IMR-90 (cell line): Measurements from ENCODE around the gene NCF2. TPM values are rescaled to one million over a fixed set of nuclear protein-coding genes. Genes with fewer than 3 reads are reported as not detected.

Experiments used
- ATAC-seq: fragments of 200-7000 bp; cut with Tn5 transposase; 2 replicates; pipeline ENCODE4 v1.9.1; 2020; ENCODE audit warnings: low read depth, mild to moderate bottlenecking, moderate library complexity
- BruUV-seq: library from RNA; stranded (reverse); fragments of 400-500 nt; replicated peaks from 2 replicates; lab custom pipeline; 2021; lab: Mats Ljungman, UMichigan
- CTCF ChIA-PET: fragments of 300-600 bp; formaldehyde crosslinking; extraction: SDS; loops from one replicate; lab custom pipeline; 2021; ENCODE audit warnings: antibody characterized with exemption; lab: Yijun Ruan, JAX
- POLR2A ChIA-PET: fragments of 300-600 bp; sonication (Branson Sonifier 250); formaldehyde crosslinking; loops from one replicate; lab custom pipeline; 2022; ENCODE audit warnings: antibody characterized with exemption; ENCODE audit not compliant: unreplicated experiment; lab: Charles Lee
- DNase-seq: peaks from one replicate; pipeline ENCODE4 v3.0.0; 2013
- H2AFZ ChIP-seq: replicated peaks from 2 replicates; pipeline ENCODE3; 2013; ENCODE audit warnings: low read length, mild to moderate bottlenecking; ENCODE audit not compliant: poor library complexity
- H2AK5ac ChIP-seq: 2 replicates; pipeline ENCODE4 v1.6.1; 2013; ENCODE audit warnings: low read depth, low read length, inconsistent platforms
- H2AK9ac ChIP-seq: replicated peaks from 2 replicates; pipeline ENCODE3; 2013; ENCODE audit warnings: mild to moderate bottlenecking, low read depth, low read length, moderate library complexity; ENCODE audit not compliant: poor library complexity
- H2BK120ac ChIP-seq: 2 replicates; pipeline ENCODE4 v1.6.1; 2013; ENCODE audit warnings: low read depth, low read length, inconsistent platforms
- H2BK15ac ChIP-seq: 3 replicates; pipeline ENCODE4 v1.6.1; 2013; ENCODE audit warnings: low read depth, low read length, inconsistent platforms
- H2BK20ac ChIP-seq: 2 replicates; pipeline ENCODE4 v1.6.1; 2013; ENCODE audit warnings: low read depth, mild to moderate bottlenecking, inconsistent platforms, low read length, moderate library complexity
- H2BK5ac ChIP-seq: 2 replicates; pipeline ENCODE4 v1.6.1; 2013; ENCODE audit warnings: mild to moderate bottlenecking, low read depth, low read length, inconsistent platforms; ENCODE audit not compliant: poor library complexity, severe bottlenecking
- H3K14ac ChIP-seq: replicated peaks from 2 replicates; pipeline ENCODE4 v1.6.1; 2013; ENCODE audit warnings: low read depth, low read length, inconsistent platforms
- H3K18ac ChIP-seq: 2 replicates; pipeline ENCODE4 v1.6.1; 2013; ENCODE audit warnings: low read depth, low read length, control low read depth
- H3K23ac ChIP-seq: 2 replicates; pipeline ENCODE4 v1.6.1; 2013; ENCODE audit warnings: low read depth, low read length, inconsistent platforms
- H3K27ac ChIP-seq: 2 replicates; pipeline ENCODE4 v1.5.1; 2013; ENCODE audit warnings: mild to moderate bottlenecking, control low read depth, low read length; ENCODE audit not compliant: insufficient read depth
- H3K27me3 ChIP-seq: 2 replicates; pipeline ENCODE4 v1.6.1; 2013; ENCODE audit warnings: low read length; ENCODE audit not compliant: control insufficient read depth, insufficient read depth
- H3K36me3 ChIP-seq: 2 replicates; pipeline ENCODE4 v1.6.1; 2013; ENCODE audit warnings: low read length, mixed read lengths; ENCODE audit not compliant: control insufficient read depth, insufficient read depth
- H3K4ac ChIP-seq: 2 replicates; pipeline ENCODE4 v1.6.1; 2013; ENCODE audit warnings: low read depth, low read length, inconsistent platforms
- H3K4me1 ChIP-seq: 2 replicates; pipeline ENCODE4 v1.6.1; 2013; ENCODE audit warnings: low read length, mixed read lengths; ENCODE audit not compliant: control insufficient read depth, insufficient read depth
- H3K4me2 ChIP-seq: 2 replicates; pipeline ENCODE4 v1.6.1; 2013; ENCODE audit warnings: low read depth, mild to moderate bottlenecking, control low read depth, low read length, moderate library complexity
- H3K4me3 ChIP-seq: 2 replicates; pipeline ENCODE4 v1.5.1; 2013; ENCODE audit warnings: low read depth, mild to moderate bottlenecking, control low read depth, low read length, moderate library complexity; ENCODE audit not compliant: insufficient read depth
- H3K56ac ChIP-seq: 2 replicates; pipeline ENCODE4 v1.6.1; 2013; ENCODE audit warnings: low read length, inconsistent platforms; ENCODE audit not compliant: insufficient read depth; ENCODE audit errors: extremely low read depth
- H3K79me1 ChIP-seq, 2 experiments: 2 replicates each; pipeline ENCODE4 v1.6.1; 2013; ENCODE audit warnings: low read length in 2 of 2, inconsistent platforms in 1 of 2, low read depth in 1 of 2
- H3K9ac ChIP-seq: 2 replicates; pipeline ENCODE4 v1.6.1; 2013; ENCODE audit warnings: low read depth, low read length, control low read depth
- H3K9me1 ChIP-seq: 2 replicates; pipeline ENCODE4 v1.6.1; 2013; ENCODE audit warnings: low read length, inconsistent platforms; ENCODE audit not compliant: insufficient read depth
- H3K9me3 ChIP-seq: 2 replicates; pipeline ENCODE4 v1.6.1; 2013; ENCODE audit warnings: low read length; ENCODE audit not compliant: control insufficient read depth, insufficient read depth
- H4K20me1 ChIP-seq: 2 replicates; pipeline ENCODE4 v1.6.1; 2013; ENCODE audit warnings: low read length, inconsistent platforms; ENCODE audit not compliant: insufficient read depth
- H4K5ac ChIP-seq: 2 replicates; pipeline ENCODE4 v1.6.1; 2013; ENCODE audit warnings: mild to moderate bottlenecking, low read depth, low read length, control low read depth
- H4K8ac ChIP-seq, 2 experiments: 2 replicates each; pipeline ENCODE4 v1.6.1; 2013; ENCODE audit warnings: low read depth in 2 of 2, low read length in 2 of 2, control low read depth in 1 of 2, inconsistent platforms in 1 of 2
- H4K91ac ChIP-seq: 2 replicates; pipeline ENCODE4 v1.6.1; 2013; ENCODE audit warnings: low read depth, low read length, inconsistent platforms; ENCODE audit not compliant: insufficient read depth
- BHLHE40 ChIP-seq: fragments of 150-350 bp; IDR thresholded peaks from 2 replicates; pipeline ENCODE4 v1.6.1; 2016; ENCODE audit warnings: mild to moderate bottlenecking, low read depth, low read length
- CEBPB ChIP-seq: IDR thresholded peaks from 2 replicates; pipeline ENCODE4 v1.6.1; 2012; ENCODE audit warnings: low read depth, low read length, improper control_type of control experiment
- CHD1 ChIP-seq: IDR thresholded peaks from 2 replicates; pipeline ENCODE4 v1.6.1; 2012; ENCODE audit warnings: low read depth, low read length, improper control_type of control experiment
- CTCF ChIP-seq: conservative IDR thresholded peaks from 2 replicates; pipeline ENCODE4 v1.5.1; 2012; ENCODE audit warnings: mild to moderate bottlenecking, low read depth, low read length, improper control_type of control experiment
- FOS ChIP-seq: fragments of 150-350 bp; IDR thresholded peaks from 2 replicates; pipeline ENCODE4 v1.6.1; 2016; ENCODE audit warnings: low read depth, low read length
- MAFK ChIP-seq: IDR thresholded peaks from 2 replicates; pipeline ENCODE4 v1.6.1; 2012; ENCODE audit warnings: low read depth, low read length, improper control_type of control experiment
- MAZ ChIP-seq: IDR thresholded peaks from 2 replicates; pipeline ENCODE4 v1.6.1; 2012; ENCODE audit warnings: low read depth, mild to moderate bottlenecking, low read length, improper control_type of control experiment, moderate library complexity, borderline replicate concordance
- MXI1 ChIP-seq: IDR thresholded peaks from 2 replicates; pipeline ENCODE4 v1.6.1; 2012; ENCODE audit warnings: low read depth, mild to moderate bottlenecking, low read length, moderate library complexity, borderline replicate concordance
- NFE2L2 ChIP-seq: fragments of 150-350 bp; IDR thresholded peaks from 2 replicates; pipeline ENCODE4 v1.6.1; 2016; ENCODE audit warnings: low read depth, mild to moderate bottlenecking, low read length
- POLR2A ChIP-seq: IDR thresholded peaks from 2 replicates; pipeline ENCODE4 v1.6.1; 2012; ENCODE audit warnings: mild to moderate bottlenecking, low read depth, low read length
- RAD21 ChIP-seq: IDR thresholded peaks from 2 replicates; pipeline ENCODE4 v1.6.1; 2012; ENCODE audit warnings: low read length, improper control_type of control experiment
- RCOR1 ChIP-seq: IDR thresholded peaks from 2 replicates; pipeline ENCODE4 v1.6.1; 2012; ENCODE audit warnings: mild to moderate bottlenecking, low read length, improper control_type of control experiment; ENCODE audit not compliant: insufficient replicate concordance
- RFX5 ChIP-seq: IDR thresholded peaks from 2 replicates; pipeline ENCODE4 v1.8.0; 2012; ENCODE audit warnings: low read depth, mild to moderate bottlenecking, low read length, moderate library complexity
- SMC3 ChIP-seq: fragments of 150-350 bp; IDR thresholded peaks from 2 replicates; pipeline ENCODE4 v1.6.1; 2016; ENCODE audit warnings: low read depth, mild to moderate bottlenecking, antibody characterized with exemption, low read length, moderate library complexity
- WGBS, 2 experiments: methylation state at CpG; one replicate each; pipeline versions ENCODE4 v1.1.5 to v1.1.7; 2013; ENCODE audit warnings: missing lambda C conversion rate in 2 of 2; ENCODE audit not compliant: insufficient read length in 1 of 2; ENCODE audit errors: extremely low coverage in 2 of 2; 5-methylcytosine and 5-hydroxymethylcytosine counted together
- dilution Hi-C: fragments of 300-500 bp; cut with HindIII; formaldehyde crosslinking; loops from one replicate; pipeline ENCODE4 v1.14.3; 2018; ENCODE audit warnings: low sequenced_read_pairs; ENCODE audit not compliant: unreplicated experiment
- in situ Hi-C: fragments of 300-500 bp; cut with MboI; formaldehyde crosslinking; loops from 3 replicates; pipeline ENCODE4 v1.14.3; 2019; ENCODE audit warnings: low sequenced_read_pairs, inconsistent platforms, mixed read lengths
- intact Hi-C: fragments of 100-400 bp; cut with micrococcal nuclease; formaldehyde crosslinking; loops from 2 replicates; pipeline ENCODE4 v1.10.0; 2022
- polyA plus RNA-seq, 3 experiments: library from polyadenylated mRNA; depleted of rRNA; stranded (reverse); fragments of >200 nt; gene quantifications; 2 replicates each; pipeline ENCODE4 v1.2.3, GENCODE V29; 2012; ENCODE audit warnings: low replicate concordance in 1 of 3
- total RNA-seq: library from RNA; depleted of rRNA; stranded (reverse); fragments of >200 nt; gene quantifications from 2 replicates; pipeline ENCODE4 v1.2.3, GENCODE V29; 2012
- TF ChIP-seq, protein P1 (sequence below): fragments of 150-350 bp; IDR thresholded peaks from 2 replicates; pipeline ENCODE4 v1.6.1; 2017; ENCODE audit warnings: mild to moderate bottlenecking, antibody characterized with exemption, low read length, low read depth
- TF ChIP-seq, protein P2 (sequence below): fragments of 150-350 bp; IDR thresholded peaks from 2 replicates; pipeline ENCODE4 v1.6.1; 2016; ENCODE audit warnings: low read depth, mild to moderate bottlenecking, low read length, moderate library complexity, borderline replicate concordance

The NCF2 gene
- total and polyA plus RNA-seq, 2 of the 4 experiments (the other 2 are of a cell fraction) = 3.2 to 4.2 TPM

GRCh38 chr1:183508694-183509093 is 81.6 kb downstream of the NCF2 start:
- WGBS, 2 experiments = no CpG with 5 or more reads among the region's 1 CpG
- no peak overlapping the region for H3K9ac ChIP-seq
- no peak overlapping the region for H2BK5ac ChIP-seq
- no peak overlapping the region for H3K4me3 ChIP-seq
- peaks cover 3% of the 10 kb centered on the region; the same call in 1 of the 2 replicates for H4K20me1 ChIP-seq
- ATAC-seq = no peak
- no peak overlapping the region for H2AFZ ChIP-seq
- no peak overlapping the region for H2AK5ac ChIP-seq
- no peaks in the 10 kb centered on the region for H3K27me3 ChIP-seq
- H3K79me1 ChIP-seq = peaks cover 31 to 48% of the 10 kb centered on the region in 2 experiments
- no peak overlapping the region for H2BK15ac ChIP-seq
- H2BK20ac ChIP-seq = no peak overlapping the region
- H3K18ac ChIP-seq = no peak overlapping the region
- dilution Hi-C loops = no loop called here
- no peak overlapping the region for H3K56ac ChIP-seq
- H3K4ac ChIP-seq = no peak overlapping the region
- no peak for DNase-seq
- no peak overlapping the region for H3K23ac ChIP-seq
- no peak overlapping the region for H4K8ac ChIP-seq
- CTCF ChIA-PET = no interaction called here
- H4K91ac ChIP-seq = no peak overlapping the region
- no peaks in the 10 kb centered on the region; the same call in 1 of the 2 replicates for H3K4me1 ChIP-seq
- no peak for TF ChIP-seq SMC3
- no peak for TF ChIP-seq CHD1
- no peak for TF ChIP-seq RFX5
- TF ChIP-seq, protein P1, sequence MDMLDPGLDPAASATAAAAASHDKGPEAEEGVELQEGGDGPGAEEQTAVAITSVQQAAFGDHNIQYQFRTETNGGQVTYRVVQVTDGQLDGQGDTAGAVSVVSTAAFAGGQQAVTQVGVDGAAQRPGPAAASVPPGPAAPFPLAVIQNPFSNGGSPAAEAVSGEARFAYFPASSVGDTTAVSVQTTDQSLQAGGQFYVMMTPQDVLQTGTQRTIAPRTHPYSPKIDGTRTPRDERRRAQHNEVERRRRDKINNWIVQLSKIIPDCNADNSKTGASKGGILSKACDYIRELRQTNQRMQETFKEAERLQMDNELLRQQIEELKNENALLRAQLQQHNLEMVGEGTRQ = no peak
- TF ChIP-seq POLR2A = no peak
- TF ChIP-seq MAFK = no peak
- no peak for TF ChIP-seq BHLHE40
- no peak for TF ChIP-seq MXI1
- no peak for TF ChIP-seq FOS
- TF ChIP-seq RCOR1 = no peak
- no peak for TF ChIP-seq CTCF
- no peak for TF ChIP-seq CEBPB
- TF ChIP-seq RAD21 = no peak
- TF ChIP-seq, protein P2, sequence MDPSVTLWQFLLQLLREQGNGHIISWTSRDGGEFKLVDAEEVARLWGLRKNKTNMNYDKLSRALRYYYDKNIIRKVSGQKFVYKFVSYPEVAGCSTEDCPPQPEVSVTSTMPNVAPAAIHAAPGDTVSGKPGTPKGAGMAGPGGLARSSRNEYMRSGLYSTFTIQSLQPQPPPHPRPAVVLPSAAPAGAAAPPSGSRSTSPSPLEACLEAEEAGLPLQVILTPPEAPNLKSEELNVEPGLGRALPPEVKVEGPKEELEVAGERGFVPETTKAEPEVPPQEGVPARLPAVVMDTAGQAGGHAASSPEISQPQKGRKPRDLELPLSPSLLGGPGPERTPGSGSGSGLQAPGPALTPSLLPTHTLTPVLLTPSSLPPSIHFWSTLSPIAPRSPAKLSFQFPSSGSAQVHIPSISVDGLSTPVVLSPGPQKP = no peak
- TF ChIP-seq NFE2L2 = no peak
- TF ChIP-seq MAZ = no peak
- POLR2A ChIA-PET = no interaction called here
- no peak overlapping the region for H3K4me2 ChIP-seq
- no peak overlapping the region for H3K27ac ChIP-seq
- no peak overlapping the region for H4K5ac ChIP-seq
- intact Hi-C loops = no loop called here
- in situ Hi-C loops = no loop called here
- no peak overlapping the region for H2AK9ac ChIP-seq
- BruUV-seq = no TSS peak
- no peak overlapping the region for H2BK120ac ChIP-seq
- no peaks in the 10 kb centered on the region for H3K36me3 ChIP-seq
- H3K9me1 ChIP-seq = no peaks in the 10 kb centered on the region
- H3K14ac ChIP-seq = no peak overlapping the region
- H3K9me3 ChIP-seq = no peaks in the 10 kb centered on the region
